GM23338 (cell line): ENCODE measurements around the gene HNMT. TPM values are rescaled to one million over a fixed set of nuclear protein-coding genes. Genes with fewer than 3 reads are reported as not detected.

Experiments used
- ATAC-seq: fragments of 200-7000 bp; cut with Tn5 transposase; 3 replicates; pipeline ENCODE4 v1.9.1; 2020
- DNase-seq: peaks from one replicate; pipeline ENCODE4 v3.0.0-alpha.2; 2015; ENCODE audit warnings: low spot score
- H2AFZ ChIP-seq: fragments of 200-600 bp; sonication (generic); 2 replicates; pipeline ENCODE4 v1.8.0; 2016; ENCODE audit warnings: antibody characterized with exemption, mild to moderate bottlenecking, moderate library complexity
- H3F3A ChIP-seq: fragments of 200-600 bp; sonication (generic); replicated peaks from 2 replicates; pipeline ENCODE4 v1.8.0; 2017; ENCODE audit warnings: antibody characterized with exemption, mixed run types, low read depth
- H3K27ac ChIP-seq: fragments of 200-600 bp; sonication (generic); 2 replicates; pipeline ENCODE4 v1.6.1; 2016; ENCODE audit warnings: low read depth
- H3K27me3 ChIP-seq: fragments of 200-600 bp; sonication (generic); 2 replicates; pipeline ENCODE4 v1.8.0; 2016; ENCODE audit warnings: mild to moderate bottlenecking, mixed run types, moderate library complexity; ENCODE audit not compliant: insufficient read depth
- H3K36me3 ChIP-seq: fragments of 200-600 bp; sonication (generic); 2 replicates; pipeline ENCODE4 v1.8.0; 2016; ENCODE audit warnings: mild to moderate bottlenecking; ENCODE audit not compliant: insufficient read depth
- H3K4me1 ChIP-seq: fragments of 200-600 bp; sonication (generic); 2 replicates; pipeline ENCODE4 v1.8.0; 2016; ENCODE audit warnings: mild to moderate bottlenecking, moderate library complexity; ENCODE audit not compliant: insufficient read depth
- H3K4me2 ChIP-seq: fragments of 200-600 bp; sonication (generic); 2 replicates; pipeline ENCODE4 v1.7.1; 2017; ENCODE audit warnings: mixed run types
- H3K4me3 ChIP-seq: fragments of 200-600 bp; sonication (generic); 2 replicates; pipeline ENCODE4 v1.6.1; 2016; ENCODE audit warnings: mixed run types
- H3K79me2 ChIP-seq: fragments of 200-600 bp; sonication (generic); replicated peaks from 2 replicates; pipeline ENCODE4 v1.8.0; 2017; ENCODE audit warnings: mild to moderate bottlenecking; ENCODE audit not compliant: insufficient read depth
- H3K9me2 ChIP-seq: fragments of 200-600 bp; sonication (generic); 2 replicates; pipeline ENCODE4 v1.8.0; 2017; ENCODE audit not compliant: insufficient read depth
- H4K20me1 ChIP-seq: fragments of 200-600 bp; sonication (generic); replicated peaks from 2 replicates; pipeline ENCODE4 v1.8.0; 2017; ENCODE audit warnings: mild to moderate bottlenecking; ENCODE audit not compliant: insufficient read depth
- H3K27ac Mint-ChIP-seq: 2 replicates; pipeline ENCODE4 v1.8.0; 2020; ENCODE audit warnings: inconsistent platforms, mild to moderate bottlenecking, moderate library complexity, mixed read lengths
- H3K27me3 Mint-ChIP-seq: 3 replicates; pipeline ENCODE4 v1.8.0; 2022; ENCODE audit warnings: low read depth, mild to moderate bottlenecking, moderate library complexity, mixed read lengths, inconsistent platforms; ENCODE audit not compliant: insufficient read depth, poor library complexity
- H3K36me3 Mint-ChIP-seq: 3 replicates; pipeline ENCODE4 v1.8.0; 2021; ENCODE audit warnings: low read depth, mild to moderate bottlenecking, inconsistent platforms, moderate library complexity, mixed read lengths
- H3K4me1 Mint-ChIP-seq: 3 replicates; pipeline ENCODE4 v1.8.0; 2020; ENCODE audit warnings: mild to moderate bottlenecking, inconsistent platforms, mixed read lengths
- H3K4me3 Mint-ChIP-seq: 3 replicates; pipeline ENCODE4 v1.8.0; 2021; ENCODE audit warnings: moderate library complexity, mild to moderate bottlenecking, inconsistent platforms, mixed read lengths
- H3K9me3 Mint-ChIP-seq: 3 replicates; pipeline ENCODE4 v1.8.0; 2020; ENCODE audit warnings: moderate library complexity, mild to moderate bottlenecking, inconsistent platforms, mixed read lengths
- CREB1 ChIP-seq: fragments of 250-450 bp; sonication (Bioruptor Pico); IDR thresholded peaks from 2 replicates; pipeline ENCODE4 v1.5.0; 2020; ENCODE audit warnings: low read depth, mild to moderate bottlenecking, moderate library complexity
- CTCF ChIP-seq, 2 experiments: fragments of 200-600 bp in 1 of 2; sonication (generic) in 1 of 2; conservative IDR thresholded peaks; 2 replicates each; pipeline versions ENCODE4 v1.5.1 to v1.6.1; 2016 to 2017; ENCODE audit warnings: antibody characterized with exemption in 2 of 2, low read depth in 2 of 2, mild to moderate bottlenecking in 2 of 2, moderate library complexity in 1 of 2
- EZH2 ChIP-seq: fragments of 200-600 bp; sonication (generic); IDR thresholded peaks from one replicate; pipeline ENCODE4 v1.8.0; 2017; ENCODE audit warnings: antibody characterized with exemption, mild to moderate bottlenecking, low read depth; ENCODE audit not compliant: unreplicated experiment
- EZH2phosphoT487 ChIP-seq: fragments of 200-600 bp; sonication (generic); IDR thresholded peaks from one replicate; pipeline ENCODE4 v1.8.1; 2018; ENCODE audit warnings: antibody characterized with exemption; ENCODE audit not compliant: unreplicated experiment
- JUNB ChIP-seq: IDR thresholded peaks from one replicate; pipeline ENCODE4 v1.6.1; 2016; ENCODE audit warnings: antibody characterized with exemption; ENCODE audit not compliant: unreplicated experiment
- NANOG ChIP-seq: IDR thresholded peaks from 2 replicates; pipeline ENCODE4 v1.6.1; 2016; ENCODE audit warnings: antibody characterized with exemption, borderline replicate concordance
- POLR2AphosphoS5 ChIP-seq: IDR thresholded peaks from 2 replicates; pipeline ENCODE4 v1.6.1; 2016; ENCODE audit warnings: antibody characterized with exemption, low read depth
- STAT1 ChIP-seq: IDR thresholded peaks from one replicate; pipeline ENCODE4 v1.6.1; 2016; ENCODE audit warnings: antibody characterized with exemption; ENCODE audit not compliant: unreplicated experiment
- ZNF114 ChIP-seq: fragments of 250-450 bp; sonication (Bioruptor Pico); IDR thresholded peaks from 2 replicates; pipeline ENCODE4 v1.5.0; 2020; ENCODE audit warnings: mild to moderate bottlenecking, moderate library complexity
- ZNF331 ChIP-seq: fragments of 250-450 bp; sonication (Bioruptor Pico); IDR thresholded peaks from 2 replicates; pipeline ENCODE4 v1.5.0; 2020; ENCODE audit warnings: low read depth, mild to moderate bottlenecking, moderate library complexity
- polyA plus RNA-seq: library from polyadenylated mRNA; unstranded; fragments of >200 nt; fragmentation: Nextera tagmentation; extraction: Ambion mirVana; gene quantifications from 2 replicates; pipeline ENCODE4 v1.2.1, GENCODE V29; 2016
- total RNA-seq: library from RNA; depleted of rRNA; stranded (reverse); fragments of >200 nt; shearing (Covaris generic); gene quantifications from 2 replicates; pipeline ENCODE4 v1.2.3, GENCODE V29; 2014
- TF ChIP-seq, protein P1 (sequence below): IDR thresholded peaks from one replicate; pipeline ENCODE4 v1.6.1; 2018; ENCODE audit warnings: antibody characterized with exemption; ENCODE audit not compliant: unreplicated experiment
- TF ChIP-seq, protein P2 (sequence below): IDR thresholded peaks from 2 replicates; pipeline ENCODE4 v1.6.1; 2016; ENCODE audit warnings: antibody characterized with exemption
- TF ChIP-seq, protein P3 (sequence below): fragments of 250-450 bp; sonication (Bioruptor Pico); IDR thresholded peaks from 2 replicates; pipeline ENCODE4 v1.5.0; 2020; ENCODE audit warnings: mild to moderate bottlenecking, moderate library complexity

Gene HNMT
- total and polyA plus RNA-seq, 2 experiments from 2014 or later: 3.3 to 3.4 TPM

DNA sequence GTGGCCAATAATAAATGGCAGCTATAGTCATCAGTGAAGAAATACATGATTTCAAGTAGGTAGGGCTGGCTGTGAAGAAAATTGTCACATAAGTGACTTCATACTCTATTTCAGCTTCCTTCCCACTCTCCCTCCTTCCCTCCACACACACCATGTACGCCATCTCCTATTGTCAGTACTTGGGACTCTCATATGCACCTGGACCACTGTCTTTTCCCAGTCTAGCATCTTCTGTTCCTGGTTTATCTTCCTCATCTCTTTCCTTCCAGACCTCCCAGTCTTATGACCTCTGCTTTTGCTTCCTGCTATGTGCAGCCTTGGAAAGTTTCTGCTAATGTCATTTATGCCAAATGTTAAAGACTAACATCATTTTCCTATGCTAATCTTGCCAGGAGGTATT, 35.0 kb downstream of the HNMT start:
- Histone ChIP-seq H3K79me2 (no peaks in the 10 kb centered on the region), H3K4me2 (no peak overlapping the region), H3F3A (no peaks in the 10 kb centered on the region), H4K20me1 (no peaks in the 10 kb centered on the region), H2AFZ (no peak overlapping the region), H3K27ac (no peak overlapping the region), H3K27me3 (no peaks in the 10 kb centered on the region), H3K4me1 (no peaks in the 10 kb centered on the region), H3K9me2 (no peaks in the 10 kb centered on the region), H3K36me3 (no peaks in the 10 kb centered on the region), H3K4me3 (no peak overlapping the region)
- no peak for ATAC-seq
- no peak overlapping the region for H3K27ac Mint-ChIP-seq
- TF ChIP-seq POLR2AphosphoS5 (no peak), JUNB (no peak), NANOG (no peak), CTCF (conservative IDR thresholded peaks at IDR 0.05; ENCODE audit: low read depth in 2 of 2) (no peak), CREB1 (no peak), EZH2 (no peak), ZNF114 (CRISPR knock-in tag) (no peak), EZH2phosphoT487 (no peak), ZNF331 (CRISPR knock-in tag) (no peak), STAT1 (no peak)
- TF ChIP-seq, protein P1, sequence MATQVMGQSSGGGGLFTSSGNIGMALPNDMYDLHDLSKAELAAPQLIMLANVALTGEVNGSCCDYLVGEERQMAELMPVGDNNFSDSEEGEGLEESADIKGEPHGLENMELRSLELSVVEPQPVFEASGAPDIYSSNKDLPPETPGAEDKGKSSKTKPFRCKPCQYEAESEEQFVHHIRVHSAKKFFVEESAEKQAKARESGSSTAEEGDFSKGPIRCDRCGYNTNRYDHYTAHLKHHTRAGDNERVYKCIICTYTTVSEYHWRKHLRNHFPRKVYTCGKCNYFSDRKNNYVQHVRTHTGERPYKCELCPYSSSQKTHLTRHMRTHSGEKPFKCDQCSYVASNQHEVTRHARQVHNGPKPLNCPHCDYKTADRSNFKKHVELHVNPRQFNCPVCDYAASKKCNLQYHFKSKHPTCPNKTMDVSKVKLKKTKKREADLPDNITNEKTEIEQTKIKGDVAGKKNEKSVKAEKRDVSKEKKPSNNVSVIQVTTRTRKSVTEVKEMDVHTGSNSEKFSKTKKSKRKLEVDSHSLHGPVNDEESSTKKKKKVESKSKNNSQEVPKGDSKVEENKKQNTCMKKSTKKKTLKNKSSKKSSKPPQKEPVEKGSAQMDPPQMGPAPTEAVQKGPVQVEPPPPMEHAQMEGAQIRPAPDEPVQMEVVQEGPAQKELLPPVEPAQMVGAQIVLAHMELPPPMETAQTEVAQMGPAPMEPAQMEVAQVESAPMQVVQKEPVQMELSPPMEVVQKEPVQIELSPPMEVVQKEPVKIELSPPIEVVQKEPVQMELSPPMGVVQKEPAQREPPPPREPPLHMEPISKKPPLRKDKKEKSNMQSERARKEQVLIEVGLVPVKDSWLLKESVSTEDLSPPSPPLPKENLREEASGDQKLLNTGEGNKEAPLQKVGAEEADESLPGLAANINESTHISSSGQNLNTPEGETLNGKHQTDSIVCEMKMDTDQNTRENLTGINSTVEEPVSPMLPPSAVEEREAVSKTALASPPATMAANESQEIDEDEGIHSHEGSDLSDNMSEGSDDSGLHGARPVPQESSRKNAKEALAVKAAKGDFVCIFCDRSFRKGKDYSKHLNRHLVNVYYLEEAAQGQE: no peak
- TF ChIP-seq, protein P2, sequence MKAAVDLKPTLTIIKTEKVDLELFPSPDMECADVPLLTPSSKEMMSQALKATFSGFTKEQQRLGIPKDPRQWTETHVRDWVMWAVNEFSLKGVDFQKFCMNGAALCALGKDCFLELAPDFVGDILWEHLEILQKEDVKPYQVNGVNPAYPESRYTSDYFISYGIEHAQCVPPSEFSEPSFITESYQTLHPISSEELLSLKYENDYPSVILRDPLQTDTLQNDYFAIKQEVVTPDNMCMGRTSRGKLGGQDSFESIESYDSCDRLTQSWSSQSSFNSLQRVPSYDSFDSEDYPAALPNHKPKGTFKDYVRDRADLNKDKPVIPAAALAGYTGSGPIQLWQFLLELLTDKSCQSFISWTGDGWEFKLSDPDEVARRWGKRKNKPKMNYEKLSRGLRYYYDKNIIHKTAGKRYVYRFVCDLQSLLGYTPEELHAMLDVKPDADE: no peak
- TF ChIP-seq, protein P3, sequence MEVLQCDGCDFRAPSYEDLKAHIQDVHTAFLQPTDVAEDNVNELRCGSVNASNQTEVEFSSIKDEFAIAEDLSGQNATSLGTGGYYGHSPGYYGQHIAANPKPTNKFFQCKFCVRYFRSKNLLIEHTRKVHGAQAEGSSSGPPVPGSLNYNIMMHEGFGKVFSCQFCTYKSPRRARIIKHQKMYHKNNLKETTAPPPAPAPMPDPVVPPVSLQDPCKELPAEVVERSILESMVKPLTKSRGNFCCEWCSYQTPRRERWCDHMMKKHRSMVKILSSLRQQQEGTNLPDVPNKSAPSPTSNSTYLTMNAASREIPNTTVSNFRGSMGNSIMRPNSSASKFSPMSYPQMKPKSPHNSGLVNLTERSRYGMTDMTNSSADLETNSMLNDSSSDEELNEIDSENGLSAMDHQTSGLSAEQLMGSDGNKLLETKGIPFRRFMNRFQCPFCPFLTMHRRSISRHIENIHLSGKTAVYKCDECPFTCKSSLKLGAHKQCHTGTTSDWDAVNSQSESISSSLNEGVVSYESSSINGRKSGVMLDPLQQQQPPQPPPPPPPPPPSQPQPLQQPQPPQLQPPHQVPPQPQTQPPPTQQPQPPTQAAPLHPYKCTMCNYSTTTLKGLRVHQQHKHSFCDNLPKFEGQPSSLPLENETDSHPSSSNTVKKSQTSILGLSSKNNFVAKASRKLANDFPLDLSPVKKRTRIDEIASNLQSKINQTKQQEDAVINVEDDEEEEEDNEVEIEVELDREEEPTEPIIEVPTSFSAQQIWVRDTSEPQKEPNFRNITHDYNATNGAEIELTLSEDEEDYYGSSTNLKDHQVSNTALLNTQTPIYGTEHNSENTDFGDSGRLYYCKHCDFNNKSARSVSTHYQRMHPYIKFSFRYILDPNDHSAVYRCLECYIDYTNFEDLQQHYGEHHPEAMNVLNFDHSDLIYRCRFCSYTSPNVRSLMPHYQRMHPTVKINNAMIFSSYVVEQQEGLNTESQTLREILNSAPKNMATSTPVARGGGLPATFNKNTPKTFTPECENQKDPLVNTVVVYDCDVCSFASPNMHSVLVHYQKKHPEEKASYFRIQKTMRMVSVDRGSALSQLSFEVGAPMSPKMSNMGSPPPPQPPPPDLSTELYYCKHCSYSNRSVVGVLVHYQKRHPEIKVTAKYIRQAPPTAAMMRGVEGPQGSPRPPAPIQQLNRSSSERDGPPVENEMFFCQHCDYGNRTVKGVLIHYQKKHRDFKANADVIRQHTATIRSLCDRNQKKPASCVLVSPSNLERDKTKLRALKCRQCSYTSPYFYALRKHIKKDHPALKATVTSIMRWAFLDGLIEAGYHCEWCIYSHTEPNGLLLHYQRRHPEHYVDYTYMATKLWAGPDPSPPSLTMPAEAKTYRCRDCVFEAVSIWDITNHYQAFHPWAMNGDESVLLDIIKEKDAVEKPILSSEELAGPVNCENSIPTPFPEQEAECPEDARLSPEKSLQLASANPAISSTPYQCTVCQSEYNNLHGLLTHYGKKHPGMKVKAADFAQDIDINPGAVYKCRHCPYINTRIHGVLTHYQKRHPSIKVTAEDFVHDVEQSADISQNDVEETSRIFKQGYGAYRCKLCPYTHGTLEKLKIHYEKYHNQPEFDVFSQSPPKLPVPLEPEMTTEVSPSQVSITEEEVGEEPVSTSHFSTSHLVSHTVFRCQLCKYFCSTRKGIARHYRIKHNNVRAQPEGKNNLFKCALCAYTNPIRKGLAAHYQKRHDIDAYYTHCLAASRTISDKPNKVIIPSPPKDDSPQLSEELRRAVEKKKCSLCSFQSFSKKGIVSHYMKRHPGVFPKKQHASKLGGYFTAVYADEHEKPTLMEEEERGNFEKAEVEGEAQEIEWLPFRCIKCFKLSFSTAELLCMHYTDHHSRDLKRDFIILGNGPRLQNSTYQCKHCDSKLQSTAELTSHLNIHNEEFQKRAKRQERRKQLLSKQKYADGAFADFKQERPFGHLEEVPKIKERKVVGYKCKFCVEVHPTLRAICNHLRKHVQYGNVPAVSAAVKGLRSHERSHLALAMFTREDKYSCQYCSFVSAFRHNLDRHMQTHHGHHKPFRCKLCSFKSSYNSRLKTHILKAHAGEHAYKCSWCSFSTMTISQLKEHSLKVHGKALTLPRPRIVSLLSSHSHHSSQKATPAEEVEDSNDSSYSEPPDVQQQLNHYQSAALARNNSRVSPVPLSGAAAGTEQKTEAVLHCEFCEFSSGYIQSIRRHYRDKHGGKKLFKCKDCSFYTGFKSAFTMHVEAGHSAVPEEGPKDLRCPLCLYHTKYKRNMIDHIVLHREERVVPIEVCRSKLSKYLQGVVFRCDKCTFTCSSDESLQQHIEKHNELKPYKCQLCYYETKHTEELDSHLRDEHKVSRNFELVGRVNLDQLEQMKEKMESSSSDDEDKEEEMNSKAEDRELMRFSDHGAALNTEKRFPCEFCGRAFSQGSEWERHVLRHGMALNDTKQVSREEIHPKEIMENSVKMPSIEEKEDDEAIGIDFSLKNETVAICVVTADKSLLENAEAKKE (CRISPR knock-in tag): no peak
- H3K27me3 Mint-ChIP-seq: peaks cover 1% of the 10 kb centered on the region
- no peaks in the 10 kb centered on the region for H3K36me3 Mint-ChIP-seq
- H3K9me3 Mint-ChIP-seq: no peaks in the 10 kb centered on the region; the same call in 2 of the 3 replicates
- DNase-seq: no peak
- H3K4me1 Mint-ChIP-seq: no peaks in the 10 kb centered on the region
- no peak overlapping the region for H3K4me3 Mint-ChIP-seq
